IMR-90 (cell line): ENCODE data around the gene ARID5A. TPM values are rescaled to one million over a fixed set of nuclear protein-coding genes. Genes with fewer than 3 reads are reported as not detected.

ENCODE experiments used
- ATAC-seq: fragments of 200-7000 bp; cut with Tn5 transposase; 2 replicates; pipeline ENCODE4 v1.9.1; 2020; ENCODE audit warnings: low read depth, mild to moderate bottlenecking, moderate library complexity
- BruUV-seq: library from RNA; stranded (reverse); fragments of 400-500 nt; replicated peaks from 2 replicates; lab custom pipeline; 2021; lab: Mats Ljungman, UMichigan
- CTCF ChIA-PET: fragments of 300-600 bp; formaldehyde crosslinking; extraction: SDS; loops from one replicate; lab custom pipeline; 2021; ENCODE audit warnings: antibody characterized with exemption; lab: Yijun Ruan, JAX
- POLR2A ChIA-PET: fragments of 300-600 bp; sonication (Branson Sonifier 250); formaldehyde crosslinking; loops from one replicate; lab custom pipeline; 2022; ENCODE audit warnings: antibody characterized with exemption; ENCODE audit not compliant: unreplicated experiment; lab: Charles Lee
- DNase-seq: peaks from one replicate; pipeline ENCODE4 v3.0.0; 2013
- H2AFZ ChIP-seq: replicated peaks from 2 replicates; pipeline ENCODE3; 2013; ENCODE audit warnings: low read length, mild to moderate bottlenecking; ENCODE audit not compliant: poor library complexity
- H2AK5ac ChIP-seq: 2 replicates; pipeline ENCODE4 v1.6.1; 2013; ENCODE audit warnings: low read depth, low read length, inconsistent platforms
- H2AK9ac ChIP-seq: replicated peaks from 2 replicates; pipeline ENCODE3; 2013; ENCODE audit warnings: mild to moderate bottlenecking, low read depth, low read length, moderate library complexity; ENCODE audit not compliant: poor library complexity
- H2BK120ac ChIP-seq: 2 replicates; pipeline ENCODE4 v1.6.1; 2013; ENCODE audit warnings: low read depth, low read length, inconsistent platforms
- H2BK15ac ChIP-seq: 3 replicates; pipeline ENCODE4 v1.6.1; 2013; ENCODE audit warnings: low read depth, low read length, inconsistent platforms
- H2BK20ac ChIP-seq: 2 replicates; pipeline ENCODE4 v1.6.1; 2013; ENCODE audit warnings: low read depth, mild to moderate bottlenecking, inconsistent platforms, low read length, moderate library complexity
- H2BK5ac ChIP-seq: 2 replicates; pipeline ENCODE4 v1.6.1; 2013; ENCODE audit warnings: mild to moderate bottlenecking, low read depth, low read length, inconsistent platforms; ENCODE audit not compliant: poor library complexity, severe bottlenecking
- H3K14ac ChIP-seq: replicated peaks from 2 replicates; pipeline ENCODE4 v1.6.1; 2013; ENCODE audit warnings: low read depth, low read length, inconsistent platforms
- H3K18ac ChIP-seq: 2 replicates; pipeline ENCODE4 v1.6.1; 2013; ENCODE audit warnings: low read depth, low read length, control low read depth
- H3K23ac ChIP-seq: 2 replicates; pipeline ENCODE4 v1.6.1; 2013; ENCODE audit warnings: low read depth, low read length, inconsistent platforms
- H3K27ac ChIP-seq: 2 replicates; pipeline ENCODE4 v1.5.1; 2013; ENCODE audit warnings: mild to moderate bottlenecking, control low read depth, low read length; ENCODE audit not compliant: insufficient read depth
- H3K27me3 ChIP-seq: 2 replicates; pipeline ENCODE4 v1.6.1; 2013; ENCODE audit warnings: low read length; ENCODE audit not compliant: control insufficient read depth, insufficient read depth
- H3K36me3 ChIP-seq: 2 replicates; pipeline ENCODE4 v1.6.1; 2013; ENCODE audit warnings: low read length, mixed read lengths; ENCODE audit not compliant: control insufficient read depth, insufficient read depth
- H3K4ac ChIP-seq: 2 replicates; pipeline ENCODE4 v1.6.1; 2013; ENCODE audit warnings: low read depth, low read length, inconsistent platforms
- H3K4me1 ChIP-seq: 2 replicates; pipeline ENCODE4 v1.6.1; 2013; ENCODE audit warnings: low read length, mixed read lengths; ENCODE audit not compliant: control insufficient read depth, insufficient read depth
- H3K4me2 ChIP-seq: 2 replicates; pipeline ENCODE4 v1.6.1; 2013; ENCODE audit warnings: low read depth, mild to moderate bottlenecking, control low read depth, low read length, moderate library complexity
- H3K4me3 ChIP-seq: 2 replicates; pipeline ENCODE4 v1.5.1; 2013; ENCODE audit warnings: low read depth, mild to moderate bottlenecking, control low read depth, low read length, moderate library complexity; ENCODE audit not compliant: insufficient read depth
- H3K56ac ChIP-seq: 2 replicates; pipeline ENCODE4 v1.6.1; 2013; ENCODE audit warnings: low read length, inconsistent platforms; ENCODE audit not compliant: insufficient read depth; ENCODE audit errors: extremely low read depth
- H3K79me1 ChIP-seq, 2 experiments: 2 replicates each; pipeline ENCODE4 v1.6.1; 2013; ENCODE audit warnings: low read length in 2 of 2, inconsistent platforms in 1 of 2, low read depth in 1 of 2
- H3K9ac ChIP-seq: 2 replicates; pipeline ENCODE4 v1.6.1; 2013; ENCODE audit warnings: low read depth, low read length, control low read depth
- H3K9me1 ChIP-seq: 2 replicates; pipeline ENCODE4 v1.6.1; 2013; ENCODE audit warnings: low read length, inconsistent platforms; ENCODE audit not compliant: insufficient read depth
- H3K9me3 ChIP-seq: 2 replicates; pipeline ENCODE4 v1.6.1; 2013; ENCODE audit warnings: low read length; ENCODE audit not compliant: control insufficient read depth, insufficient read depth
- H4K20me1 ChIP-seq: 2 replicates; pipeline ENCODE4 v1.6.1; 2013; ENCODE audit warnings: low read length, inconsistent platforms; ENCODE audit not compliant: insufficient read depth
- H4K5ac ChIP-seq: 2 replicates; pipeline ENCODE4 v1.6.1; 2013; ENCODE audit warnings: mild to moderate bottlenecking, low read depth, low read length, control low read depth
- H4K8ac ChIP-seq, 2 experiments: 2 replicates each; pipeline ENCODE4 v1.6.1; 2013; ENCODE audit warnings: low read depth in 2 of 2, low read length in 2 of 2, control low read depth in 1 of 2, inconsistent platforms in 1 of 2
- H4K91ac ChIP-seq: 2 replicates; pipeline ENCODE4 v1.6.1; 2013; ENCODE audit warnings: low read depth, low read length, inconsistent platforms; ENCODE audit not compliant: insufficient read depth
- BHLHE40 ChIP-seq: fragments of 150-350 bp; IDR thresholded peaks from 2 replicates; pipeline ENCODE4 v1.6.1; 2016; ENCODE audit warnings: mild to moderate bottlenecking, low read depth, low read length
- CEBPB ChIP-seq: IDR thresholded peaks from 2 replicates; pipeline ENCODE4 v1.6.1; 2012; ENCODE audit warnings: low read depth, low read length, improper control_type of control experiment
- FOS ChIP-seq: fragments of 150-350 bp; IDR thresholded peaks from 2 replicates; pipeline ENCODE4 v1.6.1; 2016; ENCODE audit warnings: low read depth, low read length
- MAFK ChIP-seq: IDR thresholded peaks from 2 replicates; pipeline ENCODE4 v1.6.1; 2012; ENCODE audit warnings: low read depth, low read length, improper control_type of control experiment
- MAZ ChIP-seq: IDR thresholded peaks from 2 replicates; pipeline ENCODE4 v1.6.1; 2012; ENCODE audit warnings: low read depth, mild to moderate bottlenecking, low read length, improper control_type of control experiment, moderate library complexity, borderline replicate concordance
- MXI1 ChIP-seq: IDR thresholded peaks from 2 replicates; pipeline ENCODE4 v1.6.1; 2012; ENCODE audit warnings: low read depth, mild to moderate bottlenecking, low read length, moderate library complexity, borderline replicate concordance
- NFE2L2 ChIP-seq: fragments of 150-350 bp; IDR thresholded peaks from 2 replicates; pipeline ENCODE4 v1.6.1; 2016; ENCODE audit warnings: low read depth, mild to moderate bottlenecking, low read length
- POLR2A ChIP-seq: IDR thresholded peaks from 2 replicates; pipeline ENCODE4 v1.6.1; 2012; ENCODE audit warnings: mild to moderate bottlenecking, low read depth, low read length
- RCOR1 ChIP-seq: IDR thresholded peaks from 2 replicates; pipeline ENCODE4 v1.6.1; 2012; ENCODE audit warnings: mild to moderate bottlenecking, low read length, improper control_type of control experiment; ENCODE audit not compliant: insufficient replicate concordance
- RFX5 ChIP-seq: IDR thresholded peaks from 2 replicates; pipeline ENCODE4 v1.8.0; 2012; ENCODE audit warnings: low read depth, mild to moderate bottlenecking, low read length, moderate library complexity
- SMC3 ChIP-seq: fragments of 150-350 bp; IDR thresholded peaks from 2 replicates; pipeline ENCODE4 v1.6.1; 2016; ENCODE audit warnings: low read depth, mild to moderate bottlenecking, antibody characterized with exemption, low read length, moderate library complexity
- WGBS, 2 experiments: methylation state at CpG; one replicate each; pipeline versions ENCODE4 v1.1.5 to v1.1.7; 2013; ENCODE audit warnings: missing lambda C conversion rate in 2 of 2; ENCODE audit not compliant: insufficient read length in 1 of 2; ENCODE audit errors: extremely low coverage in 2 of 2; 5-methylcytosine and 5-hydroxymethylcytosine counted together
- dilution Hi-C: fragments of 300-500 bp; cut with HindIII; formaldehyde crosslinking; loops from one replicate; pipeline ENCODE4 v1.14.3; 2018; ENCODE audit warnings: low sequenced_read_pairs; ENCODE audit not compliant: unreplicated experiment
- in situ Hi-C: fragments of 300-500 bp; cut with MboI; formaldehyde crosslinking; loops from 3 replicates; pipeline ENCODE4 v1.14.3; 2019; ENCODE audit warnings: low sequenced_read_pairs, inconsistent platforms, mixed read lengths
- intact Hi-C: fragments of 100-400 bp; cut with micrococcal nuclease; formaldehyde crosslinking; loops from 2 replicates; pipeline ENCODE4 v1.10.0; 2022
- polyA plus RNA-seq, 3 experiments: library from polyadenylated mRNA; depleted of rRNA; stranded (reverse); fragments of >200 nt; gene quantifications; 2 replicates each; pipeline ENCODE4 v1.2.3, GENCODE V29; 2012; ENCODE audit warnings: low replicate concordance in 1 of 3
- total RNA-seq: library from RNA; depleted of rRNA; stranded (reverse); fragments of >200 nt; gene quantifications from 2 replicates; pipeline ENCODE4 v1.2.3, GENCODE V29; 2012
- TF ChIP-seq, protein P1 (sequence below): conservative IDR thresholded peaks from 2 replicates; pipeline ENCODE4 v1.5.1; 2012; ENCODE audit warnings: mild to moderate bottlenecking, low read depth, low read length, improper control_type of control experiment
- TF ChIP-seq, protein P2 (sequence below): fragments of 150-350 bp; IDR thresholded peaks from 2 replicates; pipeline ENCODE4 v1.6.1; 2016; ENCODE audit warnings: low read depth, mild to moderate bottlenecking, low read length, moderate library complexity, borderline replicate concordance
- TF ChIP-seq, protein P3 (sequence below): fragments of 150-350 bp; IDR thresholded peaks from 2 replicates; pipeline ENCODE4 v1.6.1; 2017; ENCODE audit warnings: mild to moderate bottlenecking, antibody characterized with exemption, low read length, low read depth

Gene ARID5A
- total and polyA plus RNA-seq, 2 of the 4 experiments (the other 2 are of a cell fraction) = 2.3 to 6.7 TPM

DNA sequence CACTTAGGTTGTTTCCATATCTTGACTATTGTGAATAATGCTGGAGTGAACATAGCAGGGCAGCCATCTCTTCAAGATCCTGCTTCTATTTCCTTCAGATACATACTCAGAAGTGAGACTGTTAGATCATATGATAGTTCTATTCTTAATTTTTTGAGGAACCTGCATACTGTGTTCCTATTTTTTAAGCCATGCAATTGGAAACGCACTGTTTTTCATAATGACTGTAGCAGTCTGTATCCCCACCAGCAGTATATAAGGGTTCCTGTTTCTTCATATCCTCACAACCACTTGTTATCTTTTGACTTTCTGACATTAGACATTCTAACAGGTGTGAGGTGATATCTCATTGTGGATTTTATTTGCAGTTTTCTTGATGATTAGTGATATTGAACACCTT is 46.9 kb upstream of the ARID5A start:
- no TSS peak for BruUV-seq
- no peak overlapping the region for H2AK5ac ChIP-seq
- no peak overlapping the region for H3K14ac ChIP-seq
- H4K5ac ChIP-seq = no peak overlapping the region
- ChIA-PET CTCF (no interaction called here), POLR2A (no interaction called here)
- H3K18ac ChIP-seq = no peak overlapping the region
- H2BK5ac ChIP-seq = no peak overlapping the region
- H3K9me1 ChIP-seq = no peaks in the 10 kb centered on the region
- intact Hi-C loops (no loop called here), in situ Hi-C loops (no loop called here), dilution Hi-C loops (no loop called here)
- H3K27ac ChIP-seq = no peak overlapping the region
- peaks cover 2% of the 10 kb centered on the region for H3K9me3 ChIP-seq
- no CpG with 5 or more reads among the region's 1 CpG for WGBS, 2 experiments
- no peak overlapping the region for H3K4me3 ChIP-seq
- no peak overlapping the region for H4K8ac ChIP-seq
- no peak overlapping the region for H2AFZ ChIP-seq
- peaks cover 3% of the 10 kb centered on the region; the same call in 1 of the 2 replicates for H3K4me1 ChIP-seq
- no peaks in the 10 kb centered on the region for H3K36me3 ChIP-seq
- H2BK15ac ChIP-seq = no peak overlapping the region
- no peak for ATAC-seq
- H2BK20ac ChIP-seq = no peak overlapping the region
- no peak overlapping the region for H4K91ac ChIP-seq
- no peak for TF ChIP-seq RFX5
- no peak for TF ChIP-seq RCOR1
- TF ChIP-seq, protein P1, sequence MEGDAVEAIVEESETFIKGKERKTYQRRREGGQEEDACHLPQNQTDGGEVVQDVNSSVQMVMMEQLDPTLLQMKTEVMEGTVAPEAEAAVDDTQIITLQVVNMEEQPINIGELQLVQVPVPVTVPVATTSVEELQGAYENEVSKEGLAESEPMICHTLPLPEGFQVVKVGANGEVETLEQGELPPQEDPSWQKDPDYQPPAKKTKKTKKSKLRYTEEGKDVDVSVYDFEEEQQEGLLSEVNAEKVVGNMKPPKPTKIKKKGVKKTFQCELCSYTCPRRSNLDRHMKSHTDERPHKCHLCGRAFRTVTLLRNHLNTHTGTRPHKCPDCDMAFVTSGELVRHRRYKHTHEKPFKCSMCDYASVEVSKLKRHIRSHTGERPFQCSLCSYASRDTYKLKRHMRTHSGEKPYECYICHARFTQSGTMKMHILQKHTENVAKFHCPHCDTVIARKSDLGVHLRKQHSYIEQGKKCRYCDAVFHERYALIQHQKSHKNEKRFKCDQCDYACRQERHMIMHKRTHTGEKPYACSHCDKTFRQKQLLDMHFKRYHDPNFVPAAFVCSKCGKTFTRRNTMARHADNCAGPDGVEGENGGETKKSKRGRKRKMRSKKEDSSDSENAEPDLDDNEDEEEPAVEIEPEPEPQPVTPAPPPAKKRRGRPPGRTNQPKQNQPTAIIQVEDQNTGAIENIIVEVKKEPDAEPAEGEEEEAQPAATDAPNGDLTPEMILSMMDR = no peak
- no peak for TF ChIP-seq BHLHE40
- TF ChIP-seq NFE2L2 = no peak
- TF ChIP-seq MAZ = no peak
- TF ChIP-seq MXI1 = no peak
- TF ChIP-seq SMC3 = no peak
- no peak for TF ChIP-seq MAFK
- TF ChIP-seq POLR2A = no peak
- TF ChIP-seq, protein P2, sequence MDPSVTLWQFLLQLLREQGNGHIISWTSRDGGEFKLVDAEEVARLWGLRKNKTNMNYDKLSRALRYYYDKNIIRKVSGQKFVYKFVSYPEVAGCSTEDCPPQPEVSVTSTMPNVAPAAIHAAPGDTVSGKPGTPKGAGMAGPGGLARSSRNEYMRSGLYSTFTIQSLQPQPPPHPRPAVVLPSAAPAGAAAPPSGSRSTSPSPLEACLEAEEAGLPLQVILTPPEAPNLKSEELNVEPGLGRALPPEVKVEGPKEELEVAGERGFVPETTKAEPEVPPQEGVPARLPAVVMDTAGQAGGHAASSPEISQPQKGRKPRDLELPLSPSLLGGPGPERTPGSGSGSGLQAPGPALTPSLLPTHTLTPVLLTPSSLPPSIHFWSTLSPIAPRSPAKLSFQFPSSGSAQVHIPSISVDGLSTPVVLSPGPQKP = no peak
- no peak for TF ChIP-seq CEBPB
- no peak for TF ChIP-seq FOS
- TF ChIP-seq, protein P3, sequence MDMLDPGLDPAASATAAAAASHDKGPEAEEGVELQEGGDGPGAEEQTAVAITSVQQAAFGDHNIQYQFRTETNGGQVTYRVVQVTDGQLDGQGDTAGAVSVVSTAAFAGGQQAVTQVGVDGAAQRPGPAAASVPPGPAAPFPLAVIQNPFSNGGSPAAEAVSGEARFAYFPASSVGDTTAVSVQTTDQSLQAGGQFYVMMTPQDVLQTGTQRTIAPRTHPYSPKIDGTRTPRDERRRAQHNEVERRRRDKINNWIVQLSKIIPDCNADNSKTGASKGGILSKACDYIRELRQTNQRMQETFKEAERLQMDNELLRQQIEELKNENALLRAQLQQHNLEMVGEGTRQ = no peak
- DNase-seq = no peak
- H3K9ac ChIP-seq = no peak overlapping the region
- no peak overlapping the region for H3K23ac ChIP-seq
- peaks cover 4% of the 10 kb centered on the region for H3K27me3 ChIP-seq
- no peak overlapping the region for H3K4me2 ChIP-seq
- H3K79me1 ChIP-seq = no peaks in the 10 kb centered on the region
- H4K20me1 ChIP-seq = 0 out of 2 replicates have a peak, but pooled peaks cover 4% of the 10 kb centered on the region
- H3K4ac ChIP-seq = no peak overlapping the region
- H3K56ac ChIP-seq = no peak overlapping the region
- H2BK120ac ChIP-seq = no peak overlapping the region
- no peak overlapping the region for H2AK9ac ChIP-seq
